ENCODE measurements around the gene KSR1.
"Not testable (repeated sequence)": the region's sequence is repeated elsewhere in the genome, so short reads cannot be mapped to it uniquely, and the experiment has no call there.

The KSR1 gene

GRCh38 chr17:27621942-27622559 lies 165.8 kb downstream of the KSR1 start:
- no peak for DNase-seq

- peak; percentile 52 for DNase-seq
Observed at GRCh38 chr17:27622986-27623385, 166.7 kb downstream of the KSR1 start.

GRCh38 chr17:27623614-27624013 lies 167.4 kb downstream of the KSR1 start:
- DNase-seq, result no peak

GRCh38 chr17:27624539-27624938 lies 168.3 kb downstream of the KSR1 start:
- no peak for DNase-seq

- DNase-seq, result no peak
Observed at GRCh38 chr17:27625856-27626255, 169.6 kb downstream of the KSR1 start.

- no peak for DNase-seq
Observed at GRCh38 chr17:27627514-27627913, 171.3 kb downstream of the KSR1 start.

GRCh38 chr17:27628376-27628775 lies 172.1 kb downstream of the KSR1 start:
- DNase-seq, result no peak

- not testable (repeated sequence) for DNase-seq
Observed at GRCh38 chr17:27629260-27629659, 173.0 kb downstream of the KSR1 start.

GRCh38 chr17:27630607-27631410 lies 174.6 kb downstream of the KSR1 start, which contains the start of gene LGALS9:
Gene LGALS9 (plus strand): TSS chr17:27631188. CDS start chr17:27631266, 78 bp downstream.
- DNase-seq, result peak; percentile 7

- no peak for DNase-seq
Observed at GRCh38 chr17:27631411-27631760, 175.1 kb downstream of the KSR1 start.

GRCh38 chr17:27631897-27632725 lies 175.9 kb downstream of the KSR1 start:
- no peak for DNase-seq

- DNase-seq, result peak; percentile 68
Observed at GRCh38 chr17:27632766-27633165, 176.5 kb downstream of the KSR1 start.

- DNase-seq, result peak; percentile 3
Observed at GRCh38 chr17:27633312-27634025, 177.2 kb downstream of the KSR1 start.

GRCh38 chr17:27634026-27634335 lies 177.7 kb downstream of the KSR1 start:
- no peak for DNase-seq

- no peak for DNase-seq
Observed at GRCh38 chr17:27634776-27635175, 178.5 kb downstream of the KSR1 start.

GRCh38 chr17:27635275-27635823 lies 179.1 kb downstream of the KSR1 start:
- DNase-seq, result peak; percentile 2

GRCh38 chr17:27636005-27636520 lies 179.8 kb downstream of the KSR1 start:
- not testable (repeated sequence) for DNase-seq

- not testable (repeated sequence) for DNase-seq
Observed at GRCh38 chr17:27637818-27638217, 181.6 kb downstream of the KSR1 start.

- not testable (repeated sequence) for DNase-seq
Observed at GRCh38 chr17:27638415-27638914, 182.2 kb downstream of the KSR1 start.

- DNase-seq, result no peak
Observed at GRCh38 chr17:27640790-27641189, 184.5 kb downstream of the KSR1 start.

GRCh38 chr17:27644586-27644985 lies 188.3 kb downstream of the KSR1 start:
- peak; percentile 22 for DNase-seq

- not testable (repeated sequence) for DNase-seq
Observed at GRCh38 chr17:27645621-27646020, 189.4 kb downstream of the KSR1 start.
